ENCODE data around the gene NBEAL2.

DNA sequence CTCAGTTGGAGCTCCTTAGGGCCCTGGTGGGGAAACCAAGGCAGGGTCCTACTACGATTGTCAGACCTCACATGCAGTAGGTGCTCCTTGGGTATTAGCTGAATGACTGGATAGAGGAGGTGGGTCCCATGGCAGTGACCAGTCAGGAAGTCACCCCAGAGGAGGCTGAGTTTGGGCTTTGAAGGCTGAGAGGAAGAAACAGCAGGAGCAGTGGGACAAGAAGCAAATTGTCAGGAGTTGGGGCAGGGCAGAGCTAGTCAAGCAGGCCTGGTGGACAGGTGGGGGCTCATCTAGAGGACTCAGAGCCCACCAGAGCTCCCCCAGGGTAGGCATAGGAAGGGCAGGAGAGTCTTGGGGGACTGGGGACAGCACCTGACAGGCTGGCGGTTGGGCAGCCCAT lies 3.1 kb downstream of the NBEAL2 start:
- TF ChIP-seq ZNF548 (tag by site-specific recombination; IDR thresholded peaks at IDR 0.05) (no peak), ZNF121 (tag by site-specific recombination; IDR thresholded peaks at IDR 0.05) (no peak), ZNF138 (tag by site-specific recombination; IDR thresholded peaks at IDR 0.05; ENCODE audit: borderline replicate concordance) (no peak), ZNF560 (tag by site-specific recombination; IDR thresholded peaks at IDR 0.05; ENCODE audit: borderline replicate concordance) (no peak), ZNF23 (tag by site-specific recombination; IDR thresholded peaks at IDR 0.05; ENCODE audit: borderline replicate concordance) (no peak)
- TF ChIP-seq, protein P1, sequence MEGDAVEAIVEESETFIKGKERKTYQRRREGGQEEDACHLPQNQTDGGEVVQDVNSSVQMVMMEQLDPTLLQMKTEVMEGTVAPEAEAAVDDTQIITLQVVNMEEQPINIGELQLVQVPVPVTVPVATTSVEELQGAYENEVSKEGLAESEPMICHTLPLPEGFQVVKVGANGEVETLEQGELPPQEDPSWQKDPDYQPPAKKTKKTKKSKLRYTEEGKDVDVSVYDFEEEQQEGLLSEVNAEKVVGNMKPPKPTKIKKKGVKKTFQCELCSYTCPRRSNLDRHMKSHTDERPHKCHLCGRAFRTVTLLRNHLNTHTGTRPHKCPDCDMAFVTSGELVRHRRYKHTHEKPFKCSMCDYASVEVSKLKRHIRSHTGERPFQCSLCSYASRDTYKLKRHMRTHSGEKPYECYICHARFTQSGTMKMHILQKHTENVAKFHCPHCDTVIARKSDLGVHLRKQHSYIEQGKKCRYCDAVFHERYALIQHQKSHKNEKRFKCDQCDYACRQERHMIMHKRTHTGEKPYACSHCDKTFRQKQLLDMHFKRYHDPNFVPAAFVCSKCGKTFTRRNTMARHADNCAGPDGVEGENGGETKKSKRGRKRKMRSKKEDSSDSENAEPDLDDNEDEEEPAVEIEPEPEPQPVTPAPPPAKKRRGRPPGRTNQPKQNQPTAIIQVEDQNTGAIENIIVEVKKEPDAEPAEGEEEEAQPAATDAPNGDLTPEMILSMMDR (tag by site-specific recombination; IDR thresholded peaks at IDR 0.05) = no peak

Data from HEK293 (cell line).